Heart left ventricle (tissue), 13 donors: ENCODE data around the gene NFIA.

Source experiments
- POLR2A ChIP-seq, 2 donors: fragments of 450-650 bp; IDR thresholded peaks; one replicate each; pipeline ENCODE4 v1.6.1; 2017; ENCODE audit warnings: antibody characterized with exemption in 2 of 2, mild to moderate bottlenecking in 2 of 2, moderate library complexity in 2 of 2
- TF ChIP-seq, protein P1 (sequence below), 12 donors: fragments of 200-600 bp; sonication (generic) in 4 of 12; IDR thresholded peaks; one replicate each; pipeline versions ENCODE4 v1.5.0 to v1.8.0; 2018 to 2022; ENCODE audit warnings: antibody characterized with exemption in 12 of 12, mild to moderate bottlenecking in 5 of 12
- donor health status: ischemic (EF 13 %, LVEDD 7.1; RV severe dilation, severe dysfunction).
- donor health status: DM: no; HTN: yes; CAD: no.
- donor health status: DM: no; HTN: no; CAD: no.
- donor health status: ischemic (EF 25% LVEDD 6.9; RV normal size, moderate dysfunction).
- donor health status: ischemic (EF 25% LVEDD 5.7; RV mildly dilated, moderate dysfunction).
- donor health status: ischemic (EF 35%, LVEDD 5.7; RV mildly dilated, moderate dysfunction).
- donor health status: nonischemic (EF 11% LVEDD 7.7; RV severe dilation, severe dysfunction).
- donor health status: DM: yes; HTN: yes; CAD: no.
- donor health status: PGD.
- donor health status: ischemic (EF 29% LVEDD 5.4; RV normal size, mild dysfunction).
- donor health status: nonischemic (EF 23%, LVEDD 6.1; RV moderate dilation, normal function).

DNA sequence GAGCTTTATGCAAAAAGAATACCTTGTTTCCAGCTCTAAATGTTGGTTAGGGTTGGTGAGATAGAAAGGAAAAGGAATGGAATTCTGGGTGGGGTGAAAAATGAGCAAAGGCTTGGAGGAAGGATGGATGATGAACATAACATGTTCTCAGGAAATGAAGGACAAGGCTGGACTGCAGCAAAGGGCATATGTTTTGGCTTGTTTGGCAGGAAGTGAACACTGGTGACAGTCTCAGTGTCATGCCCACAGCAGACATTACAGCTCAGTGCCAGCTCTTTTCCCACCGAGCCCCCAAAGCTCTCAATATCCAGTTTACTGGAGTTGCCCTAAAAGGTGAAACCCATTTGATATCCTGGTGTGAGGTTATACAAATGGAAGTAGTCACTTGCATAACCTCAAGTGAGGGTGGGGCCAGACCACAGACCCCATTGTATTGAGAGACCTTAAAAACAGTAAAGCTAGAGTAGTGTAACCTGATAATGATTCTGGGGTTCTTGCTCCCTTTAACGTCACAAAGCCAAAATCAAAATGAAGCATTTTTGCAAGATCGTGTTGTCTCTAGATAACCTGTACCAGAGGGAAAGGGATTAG lies 270.6 kb downstream of the NFIA start:
- no peak for TF ChIP-seq POLR2A (IDR thresholded peaks at IDR 0.05)
- TF ChIP-seq, protein P1, sequence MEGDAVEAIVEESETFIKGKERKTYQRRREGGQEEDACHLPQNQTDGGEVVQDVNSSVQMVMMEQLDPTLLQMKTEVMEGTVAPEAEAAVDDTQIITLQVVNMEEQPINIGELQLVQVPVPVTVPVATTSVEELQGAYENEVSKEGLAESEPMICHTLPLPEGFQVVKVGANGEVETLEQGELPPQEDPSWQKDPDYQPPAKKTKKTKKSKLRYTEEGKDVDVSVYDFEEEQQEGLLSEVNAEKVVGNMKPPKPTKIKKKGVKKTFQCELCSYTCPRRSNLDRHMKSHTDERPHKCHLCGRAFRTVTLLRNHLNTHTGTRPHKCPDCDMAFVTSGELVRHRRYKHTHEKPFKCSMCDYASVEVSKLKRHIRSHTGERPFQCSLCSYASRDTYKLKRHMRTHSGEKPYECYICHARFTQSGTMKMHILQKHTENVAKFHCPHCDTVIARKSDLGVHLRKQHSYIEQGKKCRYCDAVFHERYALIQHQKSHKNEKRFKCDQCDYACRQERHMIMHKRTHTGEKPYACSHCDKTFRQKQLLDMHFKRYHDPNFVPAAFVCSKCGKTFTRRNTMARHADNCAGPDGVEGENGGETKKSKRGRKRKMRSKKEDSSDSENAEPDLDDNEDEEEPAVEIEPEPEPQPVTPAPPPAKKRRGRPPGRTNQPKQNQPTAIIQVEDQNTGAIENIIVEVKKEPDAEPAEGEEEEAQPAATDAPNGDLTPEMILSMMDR (IDR thresholded peaks at IDR 0.05), result no peak
